Measurements from ENCODE around the gene MRM2. TPM values are rescaled to one million over a fixed set of nuclear protein-coding genes. Genes with fewer than 3 reads are reported as not detected.

MRM2 gene
- total RNA-seq, 1 donor from 2014 or later = 16.7 TPM

DNA sequence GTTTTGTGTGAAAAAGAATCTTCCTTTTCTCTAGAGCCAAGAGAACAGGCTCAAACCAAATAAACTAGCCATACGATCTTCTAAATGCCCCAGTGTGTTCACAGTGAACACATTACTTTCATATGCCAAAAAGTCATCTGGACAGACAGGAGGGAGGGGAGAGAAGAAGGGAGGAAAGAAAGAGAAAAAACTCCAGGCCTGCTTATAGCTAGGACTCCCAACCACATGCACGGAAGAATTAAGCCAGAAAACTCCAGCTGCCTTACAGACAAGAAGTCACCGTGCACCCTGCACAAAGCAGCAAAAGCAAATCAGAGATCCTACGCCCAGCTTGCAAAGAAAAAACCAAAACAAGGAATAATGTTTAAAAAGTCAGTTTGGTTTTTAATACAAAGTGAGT lies 37.9 kb upstream of the MRM2 start:
- H3K9ac ChIP-seq (ENCODE audit: low read depth in 1 of 3, low read length in 3 of 3) = no peak overlapping the region
- H3K9me3 ChIP-seq (ENCODE audit: control insufficient read depth in 3 of 3, low read length in 3 of 3) = no peaks in the 10 kb centered on the region
- H3K36me3 ChIP-seq (ENCODE audit: control insufficient read depth in 3 of 3, insufficient read depth in 3 of 3, low read length in 3 of 3) = peaks cover 2 to 13% (median 3%) of the 10 kb centered on the region in 3 donors
- H3K27me3 ChIP-seq (ENCODE audit: control insufficient read depth in 3 of 3, insufficient read depth in 3 of 3, low read length in 3 of 3) = no peaks in the 10 kb centered on the region
- H3K4me1 ChIP-seq (ENCODE audit: control insufficient read depth in 3 of 3, insufficient read depth in 3 of 3, low read length in 3 of 3) = peaks cover 0 to 9% (median 4%) of the 10 kb centered on the region in 3 donors
- no peak overlapping the region for H3K27ac ChIP-seq (ENCODE audit: low read depth, low read length)
- no peak overlapping the region for H3K4me3 ChIP-seq (ENCODE audit: low read length in 3 of 3)

DNA sequence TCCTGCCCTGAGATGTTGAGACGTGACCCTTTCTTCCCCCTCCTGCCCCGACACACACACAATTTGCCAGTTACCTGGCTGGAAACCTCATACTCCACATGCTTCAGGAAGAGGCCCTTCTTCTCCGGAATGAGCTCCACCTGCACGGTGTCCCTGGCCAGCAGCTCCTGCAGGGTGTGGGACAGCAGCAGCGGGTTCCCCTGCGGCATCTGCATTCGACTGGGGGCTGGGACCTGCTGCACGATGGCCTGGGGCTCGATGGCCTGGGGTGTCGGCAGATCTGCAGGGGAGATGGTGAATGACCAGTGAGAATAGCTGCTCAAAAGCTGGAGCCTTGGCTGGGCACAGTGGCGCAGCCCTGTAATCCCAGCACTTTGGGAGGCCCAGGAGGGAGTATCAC lies 36.0 kb upstream of the MRM2 start:
- H3K9ac ChIP-seq (ENCODE audit: low read depth in 1 of 3, low read length in 3 of 3) = no peak overlapping the region
- no peak overlapping the region for H3K4me3 ChIP-seq (ENCODE audit: low read length in 3 of 3)
- H3K27ac ChIP-seq (ENCODE audit: low read depth, low read length) = no peak overlapping the region
- H3K27me3 ChIP-seq (ENCODE audit: control insufficient read depth in 3 of 3, insufficient read depth in 3 of 3, low read length in 3 of 3) = no peaks in the 10 kb centered on the region
- no peaks in the 10 kb centered on the region for H3K9me3 ChIP-seq (ENCODE audit: control insufficient read depth in 3 of 3, low read length in 3 of 3)
- H3K36me3 ChIP-seq (ENCODE audit: control insufficient read depth in 3 of 3, insufficient read depth in 3 of 3, low read length in 3 of 3) = peaks cover 8 to 20% (median 12%) of the 10 kb centered on the region in 3 donors
- H3K4me1 ChIP-seq (ENCODE audit: control insufficient read depth in 3 of 3, insufficient read depth in 3 of 3, low read length in 3 of 3) = peaks cover 0 to 9% (median 4%) of the 10 kb centered on the region in 3 donors

GRCh38 chr7:2276107-2276506 lies 34.1 kb upstream of the MRM2 start:
- H3K4me3 ChIP-seq (ENCODE audit: low read length in 3 of 3) = no peak overlapping the region
- no peaks in the 10 kb centered on the region for H3K9me3 ChIP-seq (ENCODE audit: control insufficient read depth in 3 of 3, low read length in 3 of 3)
- H3K9ac ChIP-seq (ENCODE audit: low read depth in 1 of 3, low read length in 3 of 3) = no peak overlapping the region
- no peaks in the 10 kb centered on the region for H3K4me1 ChIP-seq (ENCODE audit: control insufficient read depth in 3 of 3, insufficient read depth in 3 of 3, low read length in 3 of 3)
- no peak overlapping the region for H3K27ac ChIP-seq (ENCODE audit: low read depth, low read length)
- H3K36me3 ChIP-seq (ENCODE audit: control insufficient read depth in 3 of 3, insufficient read depth in 3 of 3, low read length in 3 of 3) = peaks cover 9 to 20% (median 18%) of the 10 kb centered on the region in 3 donors
- H3K27me3 ChIP-seq (ENCODE audit: control insufficient read depth in 3 of 3, insufficient read depth in 3 of 3, low read length in 3 of 3) = no peaks in the 10 kb centered on the region

DNA sequence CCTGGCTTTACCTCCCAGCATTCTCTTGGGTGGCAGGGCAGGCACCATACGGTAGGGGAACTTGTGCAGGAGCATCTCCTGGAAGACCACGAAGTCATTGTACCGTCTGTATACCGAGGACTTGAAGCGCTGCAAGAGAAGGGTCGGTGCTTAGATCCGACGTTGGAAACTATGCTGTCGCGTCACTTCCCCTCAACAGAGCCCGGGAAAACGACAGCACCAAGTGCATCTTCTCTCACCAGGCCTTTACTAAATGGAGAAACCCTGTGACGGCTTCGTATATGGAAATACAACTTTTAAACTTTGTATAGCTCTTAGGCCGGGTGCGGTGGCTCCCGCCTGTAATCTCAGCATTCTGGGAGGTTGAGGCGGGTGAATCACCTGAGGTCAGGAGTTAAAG lies 33.1 kb upstream of the MRM2 start:
- Histone ChIP-seq H3K36me3 (ENCODE audit: control insufficient read depth in 3 of 3, insufficient read depth in 3 of 3, low read length in 3 of 3) (peaks cover 10 to 23% (median 20%) of the 10 kb centered on the region in 3 donors), H3K9ac (ENCODE audit: low read depth in 1 of 3, low read length in 3 of 3) (no peak overlapping the region), H3K27ac (ENCODE audit: low read depth, low read length) (no peak overlapping the region)

DNA sequence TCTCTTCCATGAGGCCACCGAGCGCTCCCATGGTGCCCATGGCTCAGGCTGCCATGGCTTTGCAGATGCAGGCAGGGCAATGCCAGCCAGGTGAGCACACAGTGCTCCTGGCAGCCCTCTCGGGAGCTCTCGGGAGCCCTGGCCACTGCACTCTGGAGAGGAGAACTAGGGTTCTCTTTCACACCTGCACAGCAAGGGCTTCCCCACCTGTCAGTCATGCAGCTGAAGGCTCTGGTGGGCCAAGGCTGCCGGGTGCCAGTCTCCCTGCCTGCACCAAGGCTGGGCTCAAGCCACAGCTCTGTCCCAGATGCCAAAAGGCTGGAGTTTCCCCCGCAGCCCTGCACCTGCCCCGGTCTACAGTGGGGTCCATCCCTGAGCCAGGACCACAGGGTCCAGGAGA lies 32.7 kb upstream of the MRM2 start:
- Histone ChIP-seq H3K4me3 (ENCODE audit: low read length in 3 of 3) (no peak overlapping the region), H3K36me3 (ENCODE audit: control insufficient read depth in 3 of 3, insufficient read depth in 3 of 3, low read length in 3 of 3) (peaks cover 10 to 23% (median 20%) of the 10 kb centered on the region in 3 donors), H3K27me3 (ENCODE audit: control insufficient read depth in 3 of 3, insufficient read depth in 3 of 3, low read length in 3 of 3) (no peaks in the 10 kb centered on the region), H3K27ac (ENCODE audit: low read depth, low read length) (no peak overlapping the region), H3K9ac (ENCODE audit: low read depth in 1 of 3, low read length in 3 of 3) (no peak overlapping the region), H3K9me3 (ENCODE audit: control insufficient read depth in 3 of 3, low read length in 3 of 3) (no peaks in the 10 kb centered on the region), H3K4me1 (ENCODE audit: control insufficient read depth in 3 of 3, insufficient read depth in 3 of 3, low read length in 3 of 3) (peaks cover 0 to 3% (median 3%) of the 10 kb centered on the region in 3 donors)

More for the DNA sequence above, 33.1 kb upstream of the MRM2 start:
- Histone ChIP-seq H3K9me3 (ENCODE audit: control insufficient read depth in 3 of 3, low read length in 3 of 3) (no peaks in the 10 kb centered on the region), H3K4me1 (ENCODE audit: control insufficient read depth in 3 of 3, insufficient read depth in 3 of 3, low read length in 3 of 3) (no peaks in the 10 kb centered on the region), H3K27me3 (ENCODE audit: control insufficient read depth in 3 of 3, insufficient read depth in 3 of 3, low read length in 3 of 3) (no peaks in the 10 kb centered on the region), H3K4me3 (ENCODE audit: low read length in 3 of 3) (no peak overlapping the region)

- no peak overlapping the region for H3K9ac ChIP-seq (ENCODE audit: low read depth in 1 of 3, low read length in 3 of 3)
- no peaks in the 10 kb centered on the region for H3K9me3 ChIP-seq (ENCODE audit: control insufficient read depth in 3 of 3, low read length in 3 of 3)
- no peaks in the 10 kb centered on the region for H3K27me3 ChIP-seq (ENCODE audit: control insufficient read depth in 3 of 3, insufficient read depth in 3 of 3, low read length in 3 of 3)
- H3K4me1 ChIP-seq (ENCODE audit: control insufficient read depth in 3 of 3, insufficient read depth in 3 of 3, low read length in 3 of 3) = peaks cover 0 to 5% (median 5%) of the 10 kb centered on the region in 3 donors
- H3K4me3 ChIP-seq (ENCODE audit: low read length in 3 of 3) = no peak overlapping the region
- peaks cover 10 to 23% (median 20%) of the 10 kb centered on the region in 3 donors for H3K36me3 ChIP-seq (ENCODE audit: control insufficient read depth in 3 of 3, insufficient read depth in 3 of 3, low read length in 3 of 3)
- H3K27ac ChIP-seq (ENCODE audit: low read depth, low read length) = no peak overlapping the region
Observed at GRCh38 chr7:2273866-2274265, 31.9 kb upstream of the MRM2 start.

DNA sequence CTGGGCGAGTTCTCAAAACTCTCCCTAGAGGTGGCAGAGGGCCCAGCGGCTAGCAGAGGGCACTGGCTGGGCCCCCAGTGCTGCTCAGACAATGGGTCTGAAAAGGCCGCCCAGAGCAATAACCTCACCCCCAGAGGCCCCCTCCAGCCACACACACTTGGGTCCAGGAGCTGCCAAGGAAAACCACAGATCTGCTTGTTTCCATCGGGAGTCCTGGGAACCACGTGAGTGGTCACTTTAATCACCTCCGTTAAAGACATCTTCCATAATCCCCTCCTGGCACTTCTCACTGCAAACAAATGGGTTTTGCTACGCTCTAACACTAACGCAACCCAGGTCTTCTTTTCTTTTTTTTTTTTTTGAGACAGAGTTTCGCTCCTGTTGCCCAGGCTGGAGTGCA lies 30.0 kb upstream of the MRM2 start:
- H3K36me3 ChIP-seq (ENCODE audit: control insufficient read depth in 3 of 3, insufficient read depth in 3 of 3, low read length in 3 of 3) = peaks cover 7 to 17% (median 16%) of the 10 kb centered on the region in 3 donors
- H3K4me1 ChIP-seq (ENCODE audit: control insufficient read depth in 3 of 3, insufficient read depth in 3 of 3, low read length in 3 of 3) = peaks cover 0 to 5% (median 5%) of the 10 kb centered on the region in 3 donors

GRCh38 chr7:2271273-2272026 lies 29.4 kb upstream of the MRM2 start:
- H3K9me3 ChIP-seq (ENCODE audit: control insufficient read depth in 3 of 3, low read length in 3 of 3) = no peaks in the 10 kb centered on the region
- peaks cover 7 to 17% (median 13%) of the 10 kb centered on the region in 3 donors for H3K36me3 ChIP-seq (ENCODE audit: control insufficient read depth in 3 of 3, insufficient read depth in 3 of 3, low read length in 3 of 3)
- no peak overlapping the region for H3K9ac ChIP-seq (ENCODE audit: low read depth in 1 of 3, low read length in 3 of 3)
- peaks cover 0 to 5% (median 5%) of the 10 kb centered on the region in 3 donors for H3K4me1 ChIP-seq (ENCODE audit: control insufficient read depth in 3 of 3, insufficient read depth in 3 of 3, low read length in 3 of 3)
- H3K4me3 ChIP-seq (ENCODE audit: low read length in 3 of 3) = no peak overlapping the region
- no peaks in the 10 kb centered on the region for H3K27me3 ChIP-seq (ENCODE audit: control insufficient read depth in 3 of 3, insufficient read depth in 3 of 3, low read length in 3 of 3)
- no peak overlapping the region for H3K27ac ChIP-seq (ENCODE audit: low read depth, low read length)

More for the DNA sequence above, 30.0 kb upstream of the MRM2 start:
- Histone ChIP-seq H3K4me3 (ENCODE audit: low read length in 3 of 3) (no peak overlapping the region), H3K9me3 (ENCODE audit: control insufficient read depth in 3 of 3, low read length in 3 of 3) (no peaks in the 10 kb centered on the region), H3K9ac (ENCODE audit: low read depth in 1 of 3, low read length in 3 of 3) (no peak overlapping the region), H3K27ac (ENCODE audit: low read depth, low read length) (no peak overlapping the region), H3K27me3 (ENCODE audit: control insufficient read depth in 3 of 3, insufficient read depth in 3 of 3, low read length in 3 of 3) (no peaks in the 10 kb centered on the region)

- peaks cover 7 to 17% (median 13%) of the 10 kb centered on the region in 3 donors for H3K36me3 ChIP-seq (ENCODE audit: control insufficient read depth in 3 of 3, insufficient read depth in 3 of 3, low read length in 3 of 3)
- peaks cover 0 to 5% (median 5%) of the 10 kb centered on the region in 3 donors for H3K4me1 ChIP-seq (ENCODE audit: control insufficient read depth in 3 of 3, insufficient read depth in 3 of 3, low read length in 3 of 3)
- no peak overlapping the region for H3K9ac ChIP-seq (ENCODE audit: low read depth in 1 of 3, low read length in 3 of 3)
- no peaks in the 10 kb centered on the region for H3K27me3 ChIP-seq (ENCODE audit: control insufficient read depth in 3 of 3, insufficient read depth in 3 of 3, low read length in 3 of 3)
- no peaks in the 10 kb centered on the region for H3K9me3 ChIP-seq (ENCODE audit: control insufficient read depth in 3 of 3, low read length in 3 of 3)
- H3K27ac ChIP-seq (ENCODE audit: low read depth, low read length) = no peak overlapping the region
- no peak overlapping the region for H3K4me3 ChIP-seq (ENCODE audit: low read length in 3 of 3)
Observed at GRCh38 chr7:2270495-2270894, 28.5 kb upstream of the MRM2 start.

- H3K4me3 ChIP-seq (ENCODE audit: low read length in 3 of 3) = no peak overlapping the region
- H3K9me3 ChIP-seq (ENCODE audit: control insufficient read depth in 3 of 3, low read length in 3 of 3) = no peaks in the 10 kb centered on the region
- peaks cover 7 to 17% (median 11%) of the 10 kb centered on the region in 3 donors for H3K36me3 ChIP-seq (ENCODE audit: control insufficient read depth in 3 of 3, insufficient read depth in 3 of 3, low read length in 3 of 3)
- H3K27me3 ChIP-seq (ENCODE audit: control insufficient read depth in 3 of 3, insufficient read depth in 3 of 3, low read length in 3 of 3) = no peaks in the 10 kb centered on the region
- H3K9ac ChIP-seq (ENCODE audit: low read depth in 1 of 3, low read length in 3 of 3) = no peak overlapping the region
- no peak overlapping the region for H3K27ac ChIP-seq (ENCODE audit: low read depth, low read length)
- peaks cover 0 to 5% (median 5%) of the 10 kb centered on the region in 3 donors for H3K4me1 ChIP-seq (ENCODE audit: control insufficient read depth in 3 of 3, insufficient read depth in 3 of 3, low read length in 3 of 3)
Observed at GRCh38 chr7:2269991-2270460, 28.0 kb upstream of the MRM2 start.
